22Rv1 (cell line): ENCODE results near the gene SUN3.

ENCODE experiments used
- CTCF ChIP-seq: fragments of 450-650 bp; IDR thresholded peaks from 2 replicates; pipeline ENCODE4 v1.5.1; 2017; ENCODE audit warnings: mild to moderate bottlenecking
- ZFX ChIP-seq: fragments of 450-650 bp; IDR thresholded peaks from 2 replicates; pipeline ENCODE4 v1.6.1; 2017; ENCODE audit warnings: antibody characterized with exemption, borderline replicate concordance

- no peak for TF ChIP-seq CTCF
- TF ChIP-seq ZFX: no peak
Observed at GRCh38 chr7:48074204-48074654, 45.3 kb upstream of the SUN3 start.
